ENCODE results near the gene AGAP2.
A peak's percentile ranks its signal among the peaks of the same experiment; 100 is the strongest.

The AGAP2 gene

GRCh38 chr12:57752668-57753000 is 14.1 kb upstream of the AGAP2 start:
- Histone ChIP-seq H3K27ac (ENCODE audit: low read depth, low read length, severe bottlenecking) (no peak overlapping the region), H3K4me3 (ENCODE audit: extremely low read depth, insufficient read depth, low read length, poor library complexity, severe bottlenecking) (peak overlapping the region; percentile 18), H3K4me1 (ENCODE audit: control insufficient read depth, insufficient read depth, low read length, poor library complexity, severe bottlenecking) (peaks cover 8% of the 10 kb centered on the region), H3K9me3 (ENCODE audit: control insufficient read depth, low read length) (no peaks in the 10 kb centered on the region), H3K36me3 (ENCODE audit: control insufficient read depth, insufficient read depth, low read length) (peaks cover 36% of the 10 kb centered on the region)
- 20 to 80% methylated on average over 1 to 2 of the region's 5 CpGs for WGBS, 2 experiments (ENCODE audit: insufficient coverage in 2 of 2)

- Histone ChIP-seq H3K36me3 (ENCODE audit: control insufficient read depth, insufficient read depth, low read length) (peaks cover 42% of the 10 kb centered on the region), H3K27ac (ENCODE audit: low read depth, low read length, severe bottlenecking) (peak within 1 kb of the TSS; percentile 92)
- 0 to 1% methylated on average over 38 to 41 of the region's 58 CpGs for WGBS, 2 experiments (ENCODE audit: insufficient coverage in 2 of 2)
Observed at GRCh38 chr12:57751788-57752667, 13.5 kb upstream of the AGAP2 start, which contains the start of gene CDK4. CDK4 (minus strand) TSS chr12:57752310; CDS start chr12:57751717, 593 bp downstream.

GRCh38 chr12:57751432-57751787 is 12.9 kb upstream of the AGAP2 start:
- Histone ChIP-seq H3K4me1 (ENCODE audit: control insufficient read depth, insufficient read depth, low read length, poor library complexity, severe bottlenecking) (peaks cover 8% of the 10 kb centered on the region), H3K36me3 (ENCODE audit: control insufficient read depth, insufficient read depth, low read length) (peaks cover 48% of the 10 kb centered on the region), H3K9me3 (ENCODE audit: control insufficient read depth, low read length) (no peaks in the 10 kb centered on the region), H3K4me3 (ENCODE audit: extremely low read depth, insufficient read depth, low read length, poor library complexity, severe bottlenecking) (peak overlapping the region; percentile 85), H3K27ac (ENCODE audit: low read depth, low read length, severe bottlenecking) (peak overlapping the region; percentile 92)
- WGBS, 2 experiments (ENCODE audit: insufficient coverage in 2 of 2): 3 to 24% methylated on average over 4 to 6 of the region's 8 CpGs

More at GRCh38 chr12:57751788-57752667, 13.5 kb upstream of the AGAP2 start, which contains the start of gene CDK4:
- Histone ChIP-seq H3K4me1 (ENCODE audit: control insufficient read depth, insufficient read depth, low read length, poor library complexity, severe bottlenecking) (peaks cover 8% of the 10 kb centered on the region), H3K4me3 (ENCODE audit: extremely low read depth, insufficient read depth, low read length, poor library complexity, severe bottlenecking) (peak within 1 kb of the TSS; percentile 85), H3K9me3 (ENCODE audit: control insufficient read depth, low read length) (no peaks in the 10 kb centered on the region)

GRCh38 chr12:57750561-57751431 is 12.3 kb upstream of the AGAP2 start:
- 87 to 88% methylated on average over 8 to 14 of the region's 15 CpGs for WGBS, 2 experiments (ENCODE audit: insufficient coverage in 2 of 2)
- H3K27ac ChIP-seq (ENCODE audit: low read depth, low read length, severe bottlenecking): no peak overlapping the region
- peak overlapping the region; percentile 85 for H3K4me3 ChIP-seq (ENCODE audit: extremely low read depth, insufficient read depth, low read length, poor library complexity, severe bottlenecking)
- peaks cover 52% of the 10 kb centered on the region for H3K36me3 ChIP-seq (ENCODE audit: control insufficient read depth, insufficient read depth, low read length)
- H3K9me3 ChIP-seq (ENCODE audit: control insufficient read depth, low read length): no peaks in the 10 kb centered on the region
- H3K4me1 ChIP-seq (ENCODE audit: control insufficient read depth, insufficient read depth, low read length, poor library complexity, severe bottlenecking): peaks cover 8% of the 10 kb centered on the region

GRCh38 chr12:57749061-57749460 is 10.5 kb upstream of the AGAP2 start:
- WGBS, 2 experiments (ENCODE audit: insufficient coverage in 2 of 2): 100% methylated on average over 1 to 5 of the region's 5 CpGs
- H3K36me3 ChIP-seq (ENCODE audit: control insufficient read depth, insufficient read depth, low read length): peaks cover 58% of the 10 kb centered on the region
- no peak overlapping the region for H3K4me3 ChIP-seq (ENCODE audit: extremely low read depth, insufficient read depth, low read length, poor library complexity, severe bottlenecking)
- peaks cover under 1% of the 10 kb centered on the region for H3K4me1 ChIP-seq (ENCODE audit: control insufficient read depth, insufficient read depth, low read length, poor library complexity, severe bottlenecking)
- no peaks in the 10 kb centered on the region for H3K9me3 ChIP-seq (ENCODE audit: control insufficient read depth, low read length)
- H3K27ac ChIP-seq (ENCODE audit: low read depth, low read length, severe bottlenecking): no peak overlapping the region

GRCh38 chr12:57746025-57746424 is 7.5 kb upstream of the AGAP2 start:
- Histone ChIP-seq H3K27ac (ENCODE audit: low read depth, low read length, severe bottlenecking) (no peak overlapping the region), H3K9me3 (ENCODE audit: control insufficient read depth, low read length) (no peaks in the 10 kb centered on the region), H3K36me3 (ENCODE audit: control insufficient read depth, insufficient read depth, low read length) (peaks cover 55% of the 10 kb centered on the region), H3K4me1 (ENCODE audit: control insufficient read depth, insufficient read depth, low read length, poor library complexity, severe bottlenecking) (no peaks in the 10 kb centered on the region), H3K4me3 (ENCODE audit: extremely low read depth, insufficient read depth, low read length, poor library complexity, severe bottlenecking) (peak overlapping the region; percentile 55)
- 97 to 100% methylated on average over 3 of the region's 3 CpGs for WGBS, 2 experiments (ENCODE audit: insufficient coverage in 2 of 2)

GRCh38 chr12:57745485-57745881 is 6.9 kb upstream of the AGAP2 start:
- 61 to 81% methylated on average over 7 of the region's 8 CpGs for WGBS, 2 experiments (ENCODE audit: insufficient coverage in 2 of 2)
- Histone ChIP-seq H3K36me3 (ENCODE audit: control insufficient read depth, insufficient read depth, low read length) (peaks cover 50% of the 10 kb centered on the region), H3K9me3 (ENCODE audit: control insufficient read depth, low read length) (no peaks in the 10 kb centered on the region), H3K4me3 (ENCODE audit: extremely low read depth, insufficient read depth, low read length, poor library complexity, severe bottlenecking) (peak overlapping the region; percentile 55), H3K27ac (ENCODE audit: low read depth, low read length, severe bottlenecking) (peak overlapping the region; percentile 89), H3K4me1 (ENCODE audit: control insufficient read depth, insufficient read depth, low read length, poor library complexity, severe bottlenecking) (no peaks in the 10 kb centered on the region)

GRCh38 chr12:57744777-57745484 is 6.4 kb upstream of the AGAP2 start, which contains the start of gene TSPAN31:
TSPAN31 (plus strand) TSS chr12:57745039; CDS start chr12:57745155, 116 bp downstream.
- Histone ChIP-seq H3K36me3 (ENCODE audit: control insufficient read depth, insufficient read depth, low read length) (peaks cover 44% of the 10 kb centered on the region), H3K9me3 (ENCODE audit: control insufficient read depth, low read length) (no peaks in the 10 kb centered on the region), H3K27ac (ENCODE audit: low read depth, low read length, severe bottlenecking) (peak within 1 kb of the TSS; percentile 89), H3K4me3 (ENCODE audit: extremely low read depth, insufficient read depth, low read length, poor library complexity, severe bottlenecking) (peak within 1 kb of the TSS; percentile 55), H3K4me1 (ENCODE audit: control insufficient read depth, insufficient read depth, low read length, poor library complexity, severe bottlenecking) (no peaks in the 10 kb centered on the region)
- 7 to 9% methylated on average over 20 to 23 of the region's 29 CpGs for WGBS, 2 experiments (ENCODE audit: insufficient coverage in 2 of 2)

- peaks cover 38% of the 10 kb centered on the region for H3K36me3 ChIP-seq (ENCODE audit: control insufficient read depth, insufficient read depth, low read length)
- H3K4me1 ChIP-seq (ENCODE audit: control insufficient read depth, insufficient read depth, low read length, poor library complexity, severe bottlenecking): no peaks in the 10 kb centered on the region
- peak overlapping the region; percentile 89 for H3K27ac ChIP-seq (ENCODE audit: low read depth, low read length, severe bottlenecking)
- peak overlapping the region; percentile 55 for H3K4me3 ChIP-seq (ENCODE audit: extremely low read depth, insufficient read depth, low read length, poor library complexity, severe bottlenecking)
- WGBS, 2 experiments (ENCODE audit: insufficient coverage in 2 of 2): 60 to 81% methylated on average over 8 of the region's 21 CpGs
- H3K9me3 ChIP-seq (ENCODE audit: control insufficient read depth, low read length): no peaks in the 10 kb centered on the region
Observed at GRCh38 chr12:57744194-57744776, 5.7 kb upstream of the AGAP2 start.

GRCh38 chr12:57743769-57744168 is 5.2 kb upstream of the AGAP2 start:
- Histone ChIP-seq H3K27ac (ENCODE audit: low read depth, low read length, severe bottlenecking) (no peak overlapping the region), H3K4me1 (ENCODE audit: control insufficient read depth, insufficient read depth, low read length, poor library complexity, severe bottlenecking) (no peaks in the 10 kb centered on the region), H3K36me3 (ENCODE audit: control insufficient read depth, insufficient read depth, low read length) (peaks cover 33% of the 10 kb centered on the region), H3K9me3 (ENCODE audit: control insufficient read depth, low read length) (no peaks in the 10 kb centered on the region), H3K4me3 (ENCODE audit: extremely low read depth, insufficient read depth, low read length, poor library complexity, severe bottlenecking) (no peak overlapping the region)
- WGBS, 2 experiments (ENCODE audit: insufficient coverage in 2 of 2): no CpG with 5 or more reads among the region's 2 CpGs
